BJ (cell line): ENCODE data around the gene SLC30A1. TPM values are rescaled to one million over a fixed set of nuclear protein-coding genes. Genes with fewer than 3 reads are reported as not detected.
"Not testable (repeated sequence)": the region's sequence is repeated elsewhere in the genome, so short reads cannot be mapped to it uniquely, and the experiment has no call there.

Experiments used
- CTCF ChIA-PET: fragments of 350-600 bp; formaldehyde crosslinking; extraction: SDS; loops from one replicate; lab custom pipeline; 2021; ENCODE audit warnings: antibody characterized with exemption, inconsistent platforms; lab: Yijun Ruan, JAX
- POLR2A ChIA-PET: fragments of 300-600 bp; sonication (Branson Sonifier 250); formaldehyde crosslinking; extraction: SDS; loops from one replicate; lab custom pipeline; 2021; ENCODE audit warnings: antibody characterized with exemption; lab: Charles Lee
- DNase-seq: peaks from one replicate; pipeline ENCODE4 v3.0.0-alpha.2; 2011; ENCODE audit warnings: low read depth
- H3K27me3 ChIP-seq: 2 replicates; pipeline ENCODE4 v1.6.0; 2011; ENCODE audit warnings: low read length; ENCODE audit not compliant: control insufficient read depth, insufficient read depth
- H3K36me3 ChIP-seq: 2 replicates; pipeline ENCODE4 v1.5.1; 2011; ENCODE audit warnings: low read length; ENCODE audit not compliant: control insufficient read depth, insufficient read depth
- H3K4me3 ChIP-seq: 2 replicates; pipeline ENCODE4 v1.5.1; 2011; ENCODE audit warnings: low read depth, mild to moderate bottlenecking, control low read depth, low read length
- CTCF ChIP-seq: IDR thresholded peaks from 2 replicates; pipeline ENCODE4 v1.5.1; 2011; ENCODE audit warnings: low read depth, mild to moderate bottlenecking, control low read depth, inconsistent platforms, low read length, moderate library complexity; ENCODE audit not compliant: insufficient read depth
- polyA minus RNA-seq: library from RNA; depleted of rRNA, polyadenylated mRNA; stranded (reverse); fragments of >200 nt; gene quantifications from 2 replicates; pipeline ENCODE4 v1.2.3, GENCODE V29; 2011; rRNA and poly(A)+ RNA removed
- polyA plus RNA-seq: library from polyadenylated mRNA; depleted of rRNA; stranded (reverse); fragments of >200 nt; gene quantifications from 2 replicates; pipeline ENCODE4 v1.2.3, GENCODE V29; 2011; rRNA removed

Gene SLC30A1
- polyA plus RNA-seq = 5.8 and 9.9 TPM in 2 replicates
- 9.4 and 12.2 TPM in 2 replicates for polyA minus RNA-seq

GRCh38 chr1:211578640-211579439 lies at the start of gene SLC30A1:
TSS of gene SLC30A1 (minus strand) at chr1:211579161. CDS start at chr1:211578612, 549 bp downstream.
- Histone ChIP-seq H3K36me3 (peaks cover 2% of the 10 kb centered on the region), H3K4me3 (peak within 1 kb of the TSS; percentile 78), H3K27me3 (no peaks in the 10 kb centered on the region)
- TF ChIP-seq CTCF = no peak
- ChIA-PET CTCF (interaction anchor here (0.8 to 2.4 kb wide), 10 partner anchors 10 to 456 kb away, joined by 3 to 12 read pairs (median 4); partner anchors contain the start of gene INTS7), POLR2A (interaction anchor here (0.6 kb wide), 1 partner anchor 25 kb away, joined by 3 read pairs; no protein-coding TSS in a partner anchor)
- DNase-seq = peak; percentile 84

- no peak for DNase-seq
- H3K27me3 ChIP-seq = no peaks in the 10 kb centered on the region
- CTCF ChIA-PET = interaction anchor here (1.0 to 1.7 kb wide), 3 partner anchors 26 to 200 kb away, joined by 3 to 4 read pairs (median 3); partner anchors contain the start of gene SLC30A1
- no peak overlapping the region for H3K4me3 ChIP-seq
- no peaks in the 10 kb centered on the region for H3K36me3 ChIP-seq
- no peak for TF ChIP-seq CTCF
- POLR2A ChIA-PET = no interaction called here
Measured at GRCh38 chr1:211628417-211628816, 49.5 kb upstream of the SLC30A1 start.

GRCh38 chr1:211627259-211627658 lies 48.3 kb upstream of the SLC30A1 start:
- Histone ChIP-seq H3K4me3 (no peak overlapping the region), H3K27me3 (no peaks in the 10 kb centered on the region), H3K36me3 (no peaks in the 10 kb centered on the region)
- ChIA-PET POLR2A (no interaction called here), CTCF (interaction anchor here (0.9 to 1.7 kb wide), 2 partner anchors 10 to 27 kb away, joined by 4 read pairs; no protein-coding TSS in a partner anchor)
- DNase-seq = no peak
- no peak for TF ChIP-seq CTCF

- CTCF ChIA-PET, POLR2A ChIA-PET, H3K36me3 ChIP-seq, DNase-seq, H3K27me3 ChIP-seq, H3K4me3 ChIP-seq: not testable (repeated sequence)
Measured at GRCh38 chr1:211625866-211626265, 46.9 kb upstream of the SLC30A1 start.

GRCh38 chr1:211625040-211625439 lies 46.1 kb upstream of the SLC30A1 start:
- Histone ChIP-seq H3K36me3 (no peaks in the 10 kb centered on the region), H3K27me3 (no peaks in the 10 kb centered on the region), H3K4me3 (no peak overlapping the region)
- TF ChIP-seq CTCF = peak; percentile 46
- ChIA-PET CTCF (interaction anchor here (0.7 to 1.1 kb wide), 7 partner anchors 9 to 110 kb away, joined by 3 to 7 read pairs (median 3); no protein-coding TSS in a partner anchor), POLR2A (interaction anchor here (0.5 kb wide), 1 partner anchor 75 kb away, joined by 4 read pairs; no protein-coding TSS in a partner anchor)
- no peak for DNase-seq
